Progenitor cell of endocrine pancreas (in vitro differentiated cells): ENCODE results near the gene PIK3R5. TPM values are rescaled to one million over a fixed set of nuclear protein-coding genes. Genes with fewer than 3 reads are reported as not detected.

Experiments used
- DNase-seq: peaks from one replicate; pipeline ENCODE4 v3.0.0; 2021; ENCODE audit warnings: low spot score; ENCODE audit not compliant: unreplicated experiment
- H3K27ac Mint-ChIP-seq: 2 replicates; pipeline ENCODE4 v1.8.0; 2021; ENCODE audit warnings: mild to moderate bottlenecking, moderate library complexity, mixed read lengths
- H3K27me3 Mint-ChIP-seq: 2 replicates; pipeline ENCODE4 v1.8.0; 2021; ENCODE audit warnings: mixed read lengths
- H3K36me3 Mint-ChIP-seq: 2 replicates; pipeline ENCODE4 v1.8.0; 2022; ENCODE audit warnings: mixed read lengths; ENCODE audit not compliant: insufficient read depth
- H3K4me1 Mint-ChIP-seq: 2 replicates; pipeline ENCODE4 v1.8.0; 2021; ENCODE audit warnings: low read depth, mixed read lengths
- H3K4me3 Mint-ChIP-seq: 2 replicates; pipeline ENCODE4 v1.8.0; 2021; ENCODE audit warnings: low read depth, mild to moderate bottlenecking, moderate library complexity, mixed read lengths
- H3K9me3 Mint-ChIP-seq: 2 replicates; pipeline ENCODE4 v1.8.0; 2021; ENCODE audit warnings: low read depth, mixed read lengths
- CTCF ChIP-seq: fragments of 200-600 bp; sonication (generic); IDR thresholded peaks from one replicate; pipeline ENCODE4 v1.5.0; 2021; ENCODE audit warnings: antibody characterized with exemption, mild to moderate bottlenecking; ENCODE audit not compliant: unreplicated experiment
- total RNA-seq: library from RNA; stranded (reverse); gene quantifications from 2 replicates; pipeline ENCODE4 v1.2.1, GENCODE V29; 2021

The PIK3R5 gene
- total RNA-seq, 1 donor from 2014 or later, result 0.50 TPM

GRCh38 chr17:8910969-8911604, 54.4 kb downstream of the PIK3R5 start:
- no peak for TF ChIP-seq CTCF
- Mint-ChIP-seq H3K27me3 (peaks cover 49% of the 10 kb centered on the region), H3K36me3 (no peaks in the 10 kb centered on the region), H3K4me1 (no peaks in the 10 kb centered on the region), H3K4me3 (no peak overlapping the region), H3K27ac (no peak overlapping the region), H3K9me3 (no peaks in the 10 kb centered on the region)
- no peak for DNase-seq

- DNase-seq, result no peak
- no peaks in the 10 kb centered on the region for H3K9me3 Mint-ChIP-seq
- no peak for TF ChIP-seq CTCF
- no peaks in the 10 kb centered on the region for H3K4me1 Mint-ChIP-seq
- no peak overlapping the region for H3K27ac Mint-ChIP-seq
- H3K36me3 Mint-ChIP-seq, result no peaks in the 10 kb centered on the region
- H3K4me3 Mint-ChIP-seq, result no peak overlapping the region
- H3K27me3 Mint-ChIP-seq, result peaks cover 51% of the 10 kb centered on the region
These were observed 55.8 kb downstream of the PIK3R5 start for GRCh38 chr17:8909586-8910270.

GRCh38 chr17:8905331-8905730, 60.2 kb downstream of the PIK3R5 start:
- H3K9me3 Mint-ChIP-seq, result no peaks in the 10 kb centered on the region
- no peak for DNase-seq

GRCh38 chr17:8904686-8905085, 60.8 kb downstream of the PIK3R5 start:
- no peaks in the 10 kb centered on the region for H3K9me3 Mint-ChIP-seq
- DNase-seq, result no peak
- H3K36me3 Mint-ChIP-seq, result no peaks in the 10 kb centered on the region
- no peak overlapping the region for H3K27ac Mint-ChIP-seq
- no peak overlapping the region for H3K4me3 Mint-ChIP-seq
- H3K27me3 Mint-ChIP-seq, result peaks cover 21% of the 10 kb centered on the region
- H3K4me1 Mint-ChIP-seq, result peaks cover 5% of the 10 kb centered on the region
- no peak for TF ChIP-seq CTCF

More at GRCh38 chr17:8905331-8905730, 60.2 kb downstream of the PIK3R5 start:
- TF ChIP-seq CTCF, result no peak
- no peak overlapping the region for H3K4me3 Mint-ChIP-seq
- peaks cover 24% of the 10 kb centered on the region for H3K27me3 Mint-ChIP-seq
- H3K36me3 Mint-ChIP-seq, result no peaks in the 10 kb centered on the region
- no peak overlapping the region for H3K27ac Mint-ChIP-seq
- H3K4me1 Mint-ChIP-seq, result peaks cover 2% of the 10 kb centered on the region

GRCh38 chr17:8904201-8904600, 61.3 kb downstream of the PIK3R5 start:
- no peak for TF ChIP-seq CTCF
- no peak for DNase-seq
- H3K27me3 Mint-ChIP-seq, result peaks cover 19% of the 10 kb centered on the region
- H3K4me1 Mint-ChIP-seq, result peaks cover 6% of the 10 kb centered on the region
- H3K9me3 Mint-ChIP-seq, result no peaks in the 10 kb centered on the region
- H3K27ac Mint-ChIP-seq, result no peak overlapping the region
- no peaks in the 10 kb centered on the region for H3K36me3 Mint-ChIP-seq
- H3K4me3 Mint-ChIP-seq, result no peak overlapping the region
